Measurements from ENCODE around the gene EXOSC10. TPM values are rescaled to one million over a fixed set of nuclear protein-coding genes. Genes with fewer than 3 reads are reported as not detected.

EXOSC10 gene
- total and polyA plus RNA-seq, 2 of the 13 experiments (the other 11 are each of a cell fraction or from before 2014, with no cell fraction given): 48.4 to 67.6 TPM

GRCh38 chr1:11053758-11054137 lies 45.9 kb downstream of the EXOSC10 start (continued):
- no peak for TF ChIP-seq ZNF451 (CRISPR knock-in tag; IDR thresholded peaks at IDR 0.05)
- no peak for TF ChIP-seq SNAPC4 (CRISPR knock-in tag; IDR thresholded peaks at IDR 0.05)
- no peak for TF ChIP-seq TFDP2 (CRISPR knock-in tag; IDR thresholded peaks at IDR 0.05)
- no peak for TF ChIP-seq REL (CRISPR knock-in tag; conservative IDR thresholded peaks at IDR 0.05)
- 0 out of 2 replicates have a peak, but pooled peaks have one; percentile 42 for TF ChIP-seq ZNF709 (CRISPR knock-in tag; IDR thresholded peaks at IDR 0.05)
- TF ChIP-seq KIAA2018 (CRISPR knock-in tag; IDR thresholded peaks at IDR 0.05; ENCODE audit: borderline replicate concordance): no peak
- no peak for TF ChIP-seq REPIN1 (CRISPR knock-in tag; IDR thresholded peaks at IDR 0.05; ENCODE audit: borderline replicate concordance, low read depth)
- no peak for TF ChIP-seq JUNB (CRISPR knock-in tag; IDR thresholded peaks at IDR 0.05; ENCODE audit: borderline replicate concordance)
- TF ChIP-seq ZUFSP (CRISPR knock-in tag; IDR thresholded peaks at IDR 0.05; ENCODE audit: borderline replicate concordance): no peak
- TF ChIP-seq ZNF350 (CRISPR knock-in tag; IDR thresholded peaks at IDR 0.05; ENCODE audit: borderline replicate concordance, low read depth): no peak
- TF ChIP-seq ZNF552 (CRISPR knock-in tag; IDR thresholded peaks at IDR 0.05; ENCODE audit: borderline replicate concordance): no peak
- TF ChIP-seq, protein P1, sequence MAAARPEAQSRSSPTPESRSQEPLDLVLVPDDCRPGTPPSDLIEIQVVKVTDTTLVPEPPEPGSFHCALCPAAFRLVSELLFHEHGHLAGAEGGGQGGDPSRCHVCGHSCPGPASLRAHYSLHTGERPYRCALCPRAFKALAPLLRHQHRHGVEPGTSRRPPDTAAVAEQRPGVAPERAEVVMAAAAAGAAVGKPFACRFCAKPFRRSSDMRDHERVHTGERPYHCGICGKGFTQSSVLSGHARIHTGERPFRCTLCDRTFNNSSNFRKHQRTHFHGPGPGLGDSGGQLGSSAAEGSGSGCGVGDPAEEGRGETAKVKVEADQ (CRISPR knock-in tag; IDR thresholded peaks at IDR 0.05; ENCODE audit: borderline replicate concordance): no peak

Data from HepG2 (cell line).